GM12874 (cell line): ENCODE data around the gene CDC42EP1.

ENCODE experiments used
- TF ChIP-seq, protein P1 (sequence below): IDR thresholded peaks from 2 replicates; pipeline ENCODE4 v1.5.1; 2011; ENCODE audit warnings: low read depth, mild to moderate bottlenecking, control low read depth, low read length, moderate library complexity; ENCODE audit not compliant: insufficient read depth

Gene CDC42EP1, protein sequence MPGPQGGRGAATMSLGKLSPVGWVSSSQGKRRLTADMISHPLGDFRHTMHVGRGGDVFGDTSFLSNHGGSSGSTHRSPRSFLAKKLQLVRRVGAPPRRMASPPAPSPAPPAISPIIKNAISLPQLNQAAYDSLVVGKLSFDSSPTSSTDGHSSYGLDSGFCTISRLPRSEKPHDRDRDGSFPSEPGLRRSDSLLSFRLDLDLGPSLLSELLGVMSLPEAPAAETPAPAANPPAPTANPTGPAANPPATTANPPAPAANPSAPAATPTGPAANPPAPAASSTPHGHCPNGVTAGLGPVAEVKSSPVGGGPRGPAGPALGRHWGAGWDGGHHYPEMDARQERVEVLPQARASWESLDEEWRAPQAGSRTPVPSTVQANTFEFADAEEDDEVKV

DNA sequence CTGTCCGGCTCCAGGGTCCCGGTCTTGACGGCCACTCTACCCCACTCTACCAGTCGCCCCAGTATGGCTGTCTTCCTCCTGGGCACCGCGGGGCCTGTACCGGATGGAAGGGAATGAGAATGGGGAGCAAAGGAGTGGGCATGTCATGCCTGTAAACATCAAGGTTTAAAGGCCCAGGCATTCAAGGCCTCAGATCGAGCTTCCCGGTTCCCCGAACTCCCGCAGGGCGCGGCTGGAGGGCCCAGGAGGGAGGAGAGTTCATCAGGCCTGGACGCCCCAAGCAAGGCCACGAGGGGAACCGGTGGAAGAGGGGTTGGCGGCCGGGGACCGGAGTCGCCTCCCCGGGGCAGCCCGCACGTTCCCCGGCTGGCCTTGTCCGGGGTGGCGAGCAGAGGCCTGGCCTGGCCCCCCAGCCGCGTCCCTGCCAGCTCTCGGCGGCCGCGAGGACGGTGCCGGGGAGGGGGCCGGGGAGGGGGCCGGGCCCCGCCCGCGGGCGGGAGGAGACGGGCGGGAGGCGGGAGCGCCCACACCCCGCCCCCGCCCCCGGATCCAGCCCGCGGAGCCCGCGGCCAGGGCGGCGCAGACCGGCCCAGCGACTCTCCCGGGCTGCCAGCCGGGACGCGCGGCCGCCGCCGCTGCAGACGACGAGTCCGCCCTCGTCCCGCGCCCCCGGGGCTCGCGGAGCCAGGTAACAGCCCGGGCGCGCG, at the start of gene CDC42EP1:
CDC42EP1 (plus strand) TSS at position 580 of the 707 bp plus-strand sequence. CDS start 5,870 bp downstream, outside the sequence.
- TF ChIP-seq, protein P1, sequence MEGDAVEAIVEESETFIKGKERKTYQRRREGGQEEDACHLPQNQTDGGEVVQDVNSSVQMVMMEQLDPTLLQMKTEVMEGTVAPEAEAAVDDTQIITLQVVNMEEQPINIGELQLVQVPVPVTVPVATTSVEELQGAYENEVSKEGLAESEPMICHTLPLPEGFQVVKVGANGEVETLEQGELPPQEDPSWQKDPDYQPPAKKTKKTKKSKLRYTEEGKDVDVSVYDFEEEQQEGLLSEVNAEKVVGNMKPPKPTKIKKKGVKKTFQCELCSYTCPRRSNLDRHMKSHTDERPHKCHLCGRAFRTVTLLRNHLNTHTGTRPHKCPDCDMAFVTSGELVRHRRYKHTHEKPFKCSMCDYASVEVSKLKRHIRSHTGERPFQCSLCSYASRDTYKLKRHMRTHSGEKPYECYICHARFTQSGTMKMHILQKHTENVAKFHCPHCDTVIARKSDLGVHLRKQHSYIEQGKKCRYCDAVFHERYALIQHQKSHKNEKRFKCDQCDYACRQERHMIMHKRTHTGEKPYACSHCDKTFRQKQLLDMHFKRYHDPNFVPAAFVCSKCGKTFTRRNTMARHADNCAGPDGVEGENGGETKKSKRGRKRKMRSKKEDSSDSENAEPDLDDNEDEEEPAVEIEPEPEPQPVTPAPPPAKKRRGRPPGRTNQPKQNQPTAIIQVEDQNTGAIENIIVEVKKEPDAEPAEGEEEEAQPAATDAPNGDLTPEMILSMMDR = no peak

DNA sequence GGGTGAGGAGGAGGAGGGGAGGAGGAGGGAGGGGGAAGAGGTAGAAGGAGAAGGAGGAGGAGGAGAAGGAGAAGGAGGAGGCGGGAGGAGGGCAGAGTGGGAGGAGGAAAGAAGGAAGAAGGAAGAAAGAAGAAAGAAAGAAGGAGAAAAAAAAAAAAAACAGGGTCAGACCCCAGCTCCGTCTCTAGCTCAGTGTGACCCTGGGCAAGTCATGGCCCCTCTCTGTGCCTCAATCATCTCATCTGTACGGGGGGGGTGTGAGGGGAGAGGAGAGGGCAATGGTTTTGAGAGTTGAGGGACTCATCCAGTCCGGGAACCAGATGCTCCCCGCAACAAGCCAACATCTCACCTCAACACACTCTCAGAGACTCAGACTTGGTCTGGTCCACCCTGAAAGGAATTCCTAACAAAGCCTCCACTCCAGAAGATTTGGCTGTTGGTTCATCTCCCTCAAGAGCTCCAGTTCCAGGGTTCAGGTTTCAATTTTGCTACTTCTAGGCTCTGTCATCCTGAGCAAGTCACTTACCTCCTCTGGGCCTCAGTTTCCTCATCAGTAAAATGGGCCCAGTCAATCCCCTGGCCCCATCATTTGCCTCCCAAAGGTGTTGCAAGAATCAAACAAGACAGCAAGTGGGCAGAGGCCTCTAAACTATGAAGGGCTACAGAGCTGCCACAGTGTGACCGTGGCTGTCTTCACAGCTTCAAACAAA, 48.7 kb upstream of the CDC42EP1 start:
- TF ChIP-seq, protein P1 = no peak

DNA sequence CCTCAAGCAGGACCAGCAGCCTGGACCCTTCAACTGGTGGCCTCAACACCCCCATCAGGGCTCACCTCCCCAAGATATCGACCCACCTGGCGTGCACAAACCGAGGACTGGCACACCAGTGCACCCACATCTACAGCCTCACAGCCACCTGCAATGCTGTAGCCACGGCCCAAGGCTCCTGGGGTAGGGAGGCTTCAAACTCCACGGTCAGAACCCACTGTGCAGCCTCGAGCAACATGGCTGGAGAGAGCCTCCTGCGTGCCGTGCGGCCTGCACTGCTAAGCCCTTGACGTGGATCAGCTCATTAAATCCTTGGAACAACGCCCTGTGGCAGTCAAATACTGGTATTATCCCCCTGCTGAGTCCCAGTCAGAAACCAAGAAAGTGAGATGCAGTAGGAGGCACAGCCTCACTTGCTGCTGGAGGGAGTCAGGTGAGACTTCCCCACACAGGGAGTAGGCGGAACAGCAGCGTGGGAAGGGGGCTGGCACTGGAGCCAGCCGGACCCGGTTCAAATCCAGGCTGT, 45.7 kb upstream of the CDC42EP1 start:
- TF ChIP-seq, protein P1 = no peak

DNA sequence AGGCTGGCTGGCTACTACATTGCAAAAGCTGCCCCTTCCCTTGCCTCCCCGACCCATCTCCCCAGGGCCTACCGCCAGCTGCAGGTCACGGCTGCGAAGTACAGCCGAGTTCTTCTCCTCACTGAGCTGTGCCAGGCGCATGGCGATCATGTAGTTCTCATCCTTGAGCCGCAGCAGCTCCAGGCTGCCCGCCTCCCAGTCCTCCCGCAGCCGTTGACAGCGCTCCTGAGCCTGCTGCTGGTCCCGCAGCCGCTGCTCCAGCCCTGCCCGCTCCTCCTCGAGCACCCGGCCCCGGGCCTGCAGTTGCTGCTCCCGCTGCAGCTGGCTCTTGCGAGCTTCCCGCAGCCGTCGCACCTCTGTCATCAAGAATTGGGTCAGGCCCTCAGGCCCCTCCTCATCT, 44.4 kb upstream of the CDC42EP1 start:
- TF ChIP-seq, protein P1 = no peak

DNA sequence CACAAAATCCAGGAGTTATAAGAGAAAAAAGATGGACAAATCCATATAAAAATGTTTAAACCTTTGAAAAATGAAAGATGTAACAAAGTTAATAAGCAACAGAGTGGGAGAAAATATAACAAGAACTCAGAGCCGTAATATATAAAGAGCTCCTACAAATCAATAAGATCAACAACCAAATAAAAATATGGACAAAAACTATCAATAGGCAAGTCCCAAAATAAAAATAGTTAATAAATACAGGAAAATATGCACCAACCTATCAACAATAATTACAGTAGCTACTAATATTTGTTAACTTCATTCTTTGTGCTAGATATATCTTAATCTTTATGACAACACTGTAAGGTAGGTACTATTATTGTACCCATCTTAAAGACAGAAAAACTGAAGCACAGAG, 43.8 kb upstream of the CDC42EP1 start:
- TF ChIP-seq, protein P1 = no peak

DNA sequence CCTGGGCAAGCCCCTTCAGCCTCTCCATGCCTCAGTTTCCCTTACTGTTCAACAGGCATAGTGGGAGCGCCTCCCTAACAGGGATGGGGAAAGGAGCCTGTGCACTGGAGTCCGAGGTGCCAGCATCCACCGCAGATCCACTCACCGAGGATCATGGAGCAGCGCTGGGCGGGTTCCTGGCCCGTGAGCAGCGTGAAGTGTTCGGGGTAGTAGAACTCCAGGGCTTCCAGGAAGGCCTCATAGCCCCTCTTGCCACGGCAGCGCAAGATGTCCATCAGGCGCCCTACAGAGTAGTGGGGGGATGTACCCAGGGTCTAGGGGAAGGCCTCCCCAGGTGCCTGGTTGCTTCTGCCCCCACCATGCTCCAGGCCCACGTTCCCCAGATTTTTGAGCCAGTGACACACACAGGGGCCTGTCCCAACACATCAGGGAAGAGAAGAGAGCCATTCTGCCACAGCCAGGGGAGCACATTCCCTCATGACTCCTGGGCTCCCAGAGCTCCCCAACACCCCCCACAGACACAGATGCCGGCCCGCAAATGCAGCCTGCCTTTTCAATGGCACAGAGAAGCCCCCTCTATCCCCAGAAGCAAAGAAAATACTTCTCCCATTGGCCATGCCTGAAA, 42.3 kb upstream of the CDC42EP1 start:
- TF ChIP-seq, protein P1 = no peak
